Measurements from ENCODE around the gene NDUFAF5. TPM values are rescaled to one million over a fixed set of nuclear protein-coding genes. Genes with fewer than 3 reads are reported as not detected.
A peak's percentile ranks its signal among the peaks of the same experiment; 100 is the strongest.

NDUFAF5 gene
- total RNA-seq, 1 experiment from 2014 or later = 48.8 TPM

- DNase-seq = no peak
- no peaks in the 10 kb centered on the region for H3K27me3 ChIP-seq
- H3K9me3 ChIP-seq = peaks cover 18% of the 10 kb centered on the region
- no peak overlapping the region for H3K4me3 ChIP-seq
- H3K36me3 ChIP-seq = peaks cover 78% of the 10 kb centered on the region
Measured at GRCh38 chr20:13765868-13766416, 18.9 kb upstream of the NDUFAF5 start.

GRCh38 chr20:13770141-13770540 lies 14.7 kb upstream of the NDUFAF5 start:
- no peak for DNase-seq
- peaks cover 18% of the 10 kb centered on the region for H3K9me3 ChIP-seq
- no peaks in the 10 kb centered on the region for H3K27me3 ChIP-seq

GRCh38 chr20:13771853-13772453 lies 12.9 kb upstream of the NDUFAF5 start:
- peaks cover 88% of the 10 kb centered on the region for H3K36me3 ChIP-seq
- H3K27me3 ChIP-seq = no peaks in the 10 kb centered on the region
- H3K9me3 ChIP-seq = peaks cover 4% of the 10 kb centered on the region
- no peak overlapping the region for H3K4me3 ChIP-seq
- DNase-seq = no peak

More at GRCh38 chr20:13770141-13770540, 14.7 kb upstream of the NDUFAF5 start:
- peaks cover 88% of the 10 kb centered on the region for H3K36me3 ChIP-seq
- no peak overlapping the region for H3K4me3 ChIP-seq

GRCh38 chr20:13772529-13772928 lies 12.3 kb upstream of the NDUFAF5 start:
- no peaks in the 10 kb centered on the region for H3K27me3 ChIP-seq
- H3K9me3 ChIP-seq = peaks cover 2% of the 10 kb centered on the region; the same call in 1 of the 2 replicates
- no peak overlapping the region for H3K4me3 ChIP-seq
- DNase-seq = no peak
- peaks cover 86% of the 10 kb centered on the region for H3K36me3 ChIP-seq

DNA sequence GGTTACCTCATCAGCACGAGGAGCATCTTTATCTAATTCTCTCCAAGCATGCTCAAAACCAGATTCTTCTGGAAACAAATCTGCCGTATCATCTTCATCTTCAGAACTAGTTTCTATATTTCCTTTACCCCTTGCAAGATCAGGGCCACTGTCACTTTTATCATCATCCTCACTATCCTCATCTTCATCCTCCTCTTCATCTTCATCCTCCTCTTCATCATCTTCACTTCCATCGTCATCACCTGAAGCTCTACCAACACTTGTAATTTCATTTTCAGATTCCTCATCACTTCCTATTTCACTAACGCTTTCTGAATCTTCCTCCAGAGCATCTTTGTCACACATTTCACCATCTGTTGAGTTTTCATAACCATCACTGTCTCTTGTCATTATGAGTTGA lies 9.0 kb upstream of the NDUFAF5 start:
- Histone ChIP-seq H3K9me3 (no peaks in the 10 kb centered on the region), H3K4me3 (no peak overlapping the region), H3K36me3 (peaks cover 83% of the 10 kb centered on the region), H3K27me3 (no peaks in the 10 kb centered on the region)
- no peak for DNase-seq

GRCh38 chr20:13777171-13777601 lies 7.6 kb upstream of the NDUFAF5 start:
- no peaks in the 10 kb centered on the region for H3K9me3 ChIP-seq
- no peaks in the 10 kb centered on the region for H3K27me3 ChIP-seq
- peaks cover 84% of the 10 kb centered on the region for H3K36me3 ChIP-seq
- H3K4me3 ChIP-seq = 0 out of 2 replicates have a peak overlapping the region, but pooled peaks have one; percentile 2
- peak; percentile 21 for DNase-seq

DNA sequence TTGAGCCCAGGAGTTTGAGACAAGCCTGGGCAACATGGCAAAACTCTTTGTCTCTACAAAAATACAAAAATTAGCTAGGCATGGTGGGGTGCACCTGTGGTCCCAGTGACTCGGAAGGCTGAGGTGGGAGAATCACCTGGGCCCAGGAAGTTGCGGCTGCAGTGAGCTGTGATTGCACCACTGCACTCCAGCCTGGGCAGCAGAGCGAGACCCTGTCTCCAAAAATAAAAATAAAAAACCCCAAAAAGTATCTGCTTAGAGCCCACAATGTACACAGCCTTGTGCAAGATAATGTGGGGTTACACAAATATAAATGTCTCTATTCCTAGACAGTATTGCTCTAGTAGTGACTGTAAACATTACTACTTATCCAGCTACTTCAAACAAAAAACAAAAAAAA lies 6.0 kb upstream of the NDUFAF5 start:
- Histone ChIP-seq H3K9me3 (no peaks in the 10 kb centered on the region), H3K27me3 (no peaks in the 10 kb centered on the region), H3K4me3 (no peak overlapping the region), H3K36me3 (peaks cover 80% of the 10 kb centered on the region)
- no peak for DNase-seq

DNA sequence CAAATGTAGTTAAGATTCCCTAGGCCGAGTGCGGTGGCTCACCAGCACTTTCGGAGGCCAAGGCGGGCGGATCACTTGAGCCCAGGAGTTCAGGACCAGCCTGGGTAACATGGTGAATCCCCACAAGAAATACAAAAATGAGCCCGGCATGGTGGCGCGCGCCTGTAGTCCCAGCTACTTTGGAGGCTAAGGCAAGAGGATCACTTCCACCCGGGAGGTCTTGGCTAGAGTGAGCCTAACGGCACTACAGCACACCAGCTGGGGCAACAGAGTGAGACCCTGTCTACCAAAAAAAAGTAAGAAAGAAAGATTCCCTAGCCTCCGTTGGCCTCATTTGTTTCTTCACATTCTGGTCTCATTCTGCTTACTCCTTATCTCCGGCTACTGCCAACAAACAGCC lies 1.3 kb upstream of the NDUFAF5 start:
- Histone ChIP-seq H3K4me3 (peak overlapping the region; percentile 90), H3K36me3 (peaks cover 63% of the 10 kb centered on the region), H3K27me3 (no peaks in the 10 kb centered on the region), H3K9me3 (no peaks in the 10 kb centered on the region)
- DNase-seq = no peak

DNA sequence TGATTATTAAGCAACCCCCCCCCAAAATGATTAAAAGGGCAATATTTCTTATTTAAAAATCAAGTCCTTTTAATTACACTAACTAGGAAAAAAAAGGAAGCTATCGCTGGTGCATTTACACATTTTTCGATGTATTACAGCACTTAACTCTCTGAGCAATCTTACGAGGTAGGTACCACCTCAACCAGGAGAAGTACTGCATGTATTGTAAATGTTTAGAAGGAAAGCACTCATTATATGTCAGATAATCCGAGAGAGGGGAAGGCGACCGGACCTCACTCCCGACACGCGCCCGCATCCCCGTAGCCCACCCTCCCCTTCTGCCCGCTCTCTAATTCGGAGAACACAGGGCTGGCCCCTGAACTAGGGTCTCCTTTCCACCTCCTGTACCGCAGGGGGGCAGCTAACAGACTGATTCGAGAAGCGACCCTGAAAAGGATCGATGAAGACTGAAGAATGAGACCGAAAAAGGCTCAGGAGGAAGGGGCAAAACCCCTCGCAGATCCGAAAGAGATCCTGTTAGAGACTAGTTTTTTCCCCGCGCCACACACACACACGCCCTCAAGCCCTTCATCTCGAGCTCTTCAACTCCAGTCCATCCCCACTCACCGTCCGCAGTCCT lies 446 bp upstream of the NDUFAF5 start:
- DNase-seq = no peak
- H3K27me3 ChIP-seq = no peaks in the 10 kb centered on the region
- no peaks in the 10 kb centered on the region for H3K9me3 ChIP-seq
- peak overlapping the region; percentile 90 for H3K4me3 ChIP-seq
- peaks cover 65% of the 10 kb centered on the region for H3K36me3 ChIP-seq

DNA sequence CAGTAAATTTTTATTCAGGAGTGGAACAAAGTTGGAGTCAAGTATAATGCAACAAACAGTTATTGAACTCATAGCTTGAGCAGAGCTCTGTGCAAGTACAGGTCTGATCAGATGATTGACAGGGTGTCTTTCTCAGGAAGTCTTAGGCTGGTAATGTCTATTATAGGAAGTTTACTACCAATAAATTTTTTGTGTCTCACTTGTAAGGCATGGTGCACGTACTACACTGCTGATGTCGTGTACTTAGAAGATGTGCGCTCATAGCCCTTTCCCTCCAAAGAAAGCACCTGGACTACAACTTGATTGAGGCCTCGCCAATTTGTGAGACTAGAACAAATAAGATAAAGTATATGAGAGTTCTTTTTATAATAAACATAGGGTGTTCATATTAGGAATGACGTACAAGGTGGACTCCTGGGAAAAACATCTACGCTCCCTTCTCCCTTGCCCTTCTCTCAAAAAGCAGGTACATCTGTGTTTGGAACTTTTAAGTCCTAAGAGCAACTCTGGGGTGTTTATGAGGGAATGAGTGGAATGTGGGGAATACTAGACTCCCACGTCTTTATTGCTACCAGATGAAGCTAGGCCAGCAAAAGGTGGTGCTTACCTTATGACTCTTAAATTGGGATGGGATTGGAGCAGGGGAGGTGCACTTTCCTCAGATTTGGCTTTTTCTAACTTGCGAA lies 1.5 kb downstream of the NDUFAF5 start:
- H3K9me3 ChIP-seq = no peaks in the 10 kb centered on the region
- DNase-seq = no peak
- H3K36me3 ChIP-seq = peaks cover 67% of the 10 kb centered on the region
- peak overlapping the region; percentile 90 for H3K4me3 ChIP-seq
- H3K27me3 ChIP-seq = no peaks in the 10 kb centered on the region

- peak; percentile 57 for DNase-seq
- Histone ChIP-seq H3K4me3 (no peak overlapping the region), H3K9me3 (no peaks in the 10 kb centered on the region), H3K36me3 (peaks cover 68% of the 10 kb centered on the region), H3K27me3 (no peaks in the 10 kb centered on the region)
Measured at GRCh38 chr20:13788167-13788834, 3.5 kb downstream of the NDUFAF5 start.

- Histone ChIP-seq H3K36me3 (peaks cover 87% of the 10 kb centered on the region), H3K9me3 (no peaks in the 10 kb centered on the region), H3K27me3 (no peaks in the 10 kb centered on the region), H3K4me3 (no peak overlapping the region)
- no peak for DNase-seq
Measured at GRCh38 chr20:13790708-13791107, 5.9 kb downstream of the NDUFAF5 start.

DNA sequence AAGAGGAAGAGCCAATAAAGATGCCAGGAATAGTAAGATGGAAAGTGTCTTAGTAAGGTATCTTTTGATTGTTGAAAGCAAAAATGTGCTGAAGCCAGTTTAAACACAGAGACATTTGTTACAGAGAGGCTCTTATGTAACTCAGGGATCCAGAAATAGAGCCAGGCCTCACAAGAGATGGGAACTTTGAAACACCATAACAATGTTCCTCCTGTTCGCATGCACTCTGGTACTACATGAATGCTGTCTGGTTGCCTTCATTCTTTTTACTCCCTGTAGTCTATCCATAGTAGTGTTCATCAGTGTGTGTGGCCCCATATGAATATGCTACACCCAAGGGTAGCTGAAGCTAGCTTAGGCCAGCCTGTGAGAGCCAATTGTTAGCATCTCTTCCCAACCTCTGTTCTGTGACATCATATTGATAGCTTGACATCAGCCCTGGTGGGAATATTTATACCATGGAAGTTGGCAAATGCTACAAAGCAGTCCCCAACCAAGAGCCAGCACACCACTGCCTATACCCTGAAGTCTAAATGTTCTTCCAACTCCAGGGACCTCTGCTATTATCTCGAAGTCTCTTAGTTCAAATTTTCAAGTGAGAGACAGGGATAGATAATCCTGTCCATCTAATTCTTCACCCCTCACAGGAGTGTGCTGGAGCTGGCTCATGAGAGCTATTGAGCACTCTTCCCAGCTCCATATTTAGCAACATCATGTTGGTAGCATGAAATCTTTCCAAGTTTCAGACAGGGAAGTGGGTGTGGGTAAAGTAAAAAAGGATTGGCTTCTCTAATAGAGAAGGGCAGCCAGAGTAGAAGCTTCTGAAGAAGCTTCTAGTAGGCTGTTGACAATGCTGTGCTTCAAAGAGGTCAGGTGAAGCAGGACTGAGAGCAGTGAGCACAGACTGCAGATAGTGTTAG lies 7.0 kb downstream of the NDUFAF5 start:
- H3K36me3 ChIP-seq = peaks cover 93% of the 10 kb centered on the region
- H3K9me3 ChIP-seq = no peaks in the 10 kb centered on the region
- no peak overlapping the region for H3K4me3 ChIP-seq
- no peak for DNase-seq
- no peaks in the 10 kb centered on the region for H3K27me3 ChIP-seq

GRCh38 chr20:13793001-13793400 lies 8.2 kb downstream of the NDUFAF5 start:
- peaks cover 95% of the 10 kb centered on the region for H3K36me3 ChIP-seq
- H3K27me3 ChIP-seq = no peaks in the 10 kb centered on the region
- H3K4me3 ChIP-seq = no peak overlapping the region
- DNase-seq = no peak
- H3K9me3 ChIP-seq = no peaks in the 10 kb centered on the region

GRCh38 chr20:13794667-13795066 lies 9.8 kb downstream of the NDUFAF5 start:
- H3K36me3 ChIP-seq = peaks cover 89% of the 10 kb centered on the region
- no peak for DNase-seq
- no peaks in the 10 kb centered on the region for H3K9me3 ChIP-seq
- H3K4me3 ChIP-seq = no peak overlapping the region
- H3K27me3 ChIP-seq = no peaks in the 10 kb centered on the region

DNA sequence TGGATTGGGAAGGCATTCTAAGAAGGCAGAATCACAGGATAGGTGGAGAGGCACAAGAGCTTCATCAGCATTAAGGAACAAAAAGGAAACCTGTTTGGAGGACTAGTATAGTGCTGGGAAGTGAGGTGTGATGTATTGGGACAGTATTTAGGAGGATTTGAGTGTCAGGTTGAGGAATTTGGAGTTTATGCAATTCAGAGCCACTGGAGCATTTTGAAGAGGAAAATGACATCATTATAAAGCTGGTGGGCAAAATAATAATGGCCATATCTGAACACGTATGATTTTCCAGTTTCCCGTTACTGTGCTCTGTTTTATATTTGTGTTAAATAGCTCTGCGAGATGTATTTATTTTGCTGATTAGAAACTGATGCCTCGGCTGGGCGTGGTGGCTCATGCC lies 14.2 kb downstream of the NDUFAF5 start:
- peaks cover 70% of the 10 kb centered on the region for H3K36me3 ChIP-seq

More for the DNA sequence above, 14.2 kb downstream of the NDUFAF5 start:
- no peak overlapping the region for H3K4me3 ChIP-seq
- no peaks in the 10 kb centered on the region for H3K9me3 ChIP-seq
- DNase-seq = no peak
- H3K27me3 ChIP-seq = no peaks in the 10 kb centered on the region

Measured in MG63 (cell line).